BLaER1 (cell line): ENCODE measurements around the gene SFMBT2.

Experiments used
- H3K27ac ChIP-seq: shearing (Covaris generic); formaldehyde crosslinking; 2 replicates; pipeline ENCODE4 v1.8.1; 2022
- H3K27me3 ChIP-seq: shearing (Covaris generic); formaldehyde crosslinking; 2 replicates; pipeline ENCODE4 v1.8.1; 2022
- H3K36me3 ChIP-seq: shearing (Covaris generic); formaldehyde crosslinking; 2 replicates; pipeline ENCODE4 v1.8.1; 2022
- H3K4me1 ChIP-seq: shearing (Covaris generic); formaldehyde crosslinking; 2 replicates; pipeline ENCODE4 v1.8.1; 2022
- H3K4me2 ChIP-seq: shearing (Covaris generic); formaldehyde crosslinking; 2 replicates; pipeline ENCODE4 v1.8.1; 2022
- H3K4me3 ChIP-seq: shearing (Covaris generic); formaldehyde crosslinking; 2 replicates; pipeline ENCODE4 v1.8.1; 2022
- H3K9ac ChIP-seq: shearing (Covaris generic); formaldehyde crosslinking; 2 replicates; pipeline ENCODE4 v1.8.1; 2022
- H3K9me3 ChIP-seq: shearing (Covaris generic); formaldehyde crosslinking; 2 replicates; pipeline ENCODE4 v1.8.1; 2022
- H4K20me1 ChIP-seq: shearing (Covaris generic); formaldehyde crosslinking; 2 replicates; pipeline ENCODE4 v1.8.1; 2022
- Cebpa-rat ChIP-seq: shearing (Covaris generic); IDR thresholded peaks from 2 replicates; pipeline ENCODE4 v1.8.1; 2022

SFMBT2 gene

DNA sequence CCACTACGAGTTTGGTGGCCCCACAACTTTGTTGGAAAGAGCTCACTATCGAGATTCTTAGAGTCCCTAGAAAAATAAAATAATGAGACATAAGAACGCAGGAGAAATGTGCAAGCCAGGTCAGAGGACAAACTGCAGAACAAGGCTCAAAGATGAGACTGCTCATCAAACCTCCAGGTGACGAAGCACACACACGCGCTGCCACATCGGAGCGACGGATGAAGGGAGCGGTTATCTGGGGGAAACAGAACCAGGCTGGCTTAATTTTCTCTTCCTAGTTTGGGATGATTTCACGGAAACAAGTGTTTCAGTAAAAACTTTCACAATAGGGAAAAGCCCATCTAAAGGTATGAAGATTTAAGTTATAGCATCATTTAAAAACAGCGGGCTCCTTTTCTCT is 231.3 kb downstream of the SFMBT2 start:
- Histone ChIP-seq H3K27me3 (no peaks in the 10 kb centered on the region), H4K20me1 (no peaks in the 10 kb centered on the region), H3K4me3 (no peak overlapping the region), H3K4me2 (no peak overlapping the region), H3K27ac (no peak overlapping the region), H3K36me3 (peaks cover 97% of the 10 kb centered on the region), H3K9ac (no peak overlapping the region), H3K4me1 (peaks cover 5% of the 10 kb centered on the region), H3K9me3 (peaks cover 4% of the 10 kb centered on the region)
- TF ChIP-seq Cebpa-rat, result no peak

DNA sequence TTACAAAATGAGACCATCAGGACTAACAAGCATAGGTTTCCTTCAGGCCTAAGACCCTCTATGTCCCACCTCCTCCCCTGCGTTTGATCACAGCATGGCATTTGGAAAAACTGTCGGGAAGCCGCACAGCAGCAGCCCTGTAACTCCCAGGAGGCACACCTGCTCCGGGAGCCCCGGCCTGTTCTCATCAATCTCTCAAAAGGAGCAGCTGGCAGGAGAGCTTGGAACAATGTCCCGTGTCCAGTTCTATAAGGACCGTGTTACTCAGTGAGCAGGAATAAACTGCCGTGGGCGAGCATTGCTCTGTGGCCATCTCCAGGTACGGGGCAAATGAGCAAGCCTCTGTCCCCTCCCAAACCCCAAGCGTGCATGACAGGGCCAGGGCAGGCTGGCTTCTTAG is 236.9 kb downstream of the SFMBT2 start:
- no peak overlapping the region for H3K9ac ChIP-seq
- H3K4me3 ChIP-seq, result no peak overlapping the region
- no peaks in the 10 kb centered on the region for H4K20me1 ChIP-seq
- TF ChIP-seq Cebpa-rat, result no peak
- no peaks in the 10 kb centered on the region for H3K4me1 ChIP-seq
- H3K4me2 ChIP-seq, result no peak overlapping the region
- no peak overlapping the region for H3K27ac ChIP-seq
- H3K9me3 ChIP-seq, result no peaks in the 10 kb centered on the region
- H3K27me3 ChIP-seq, result no peaks in the 10 kb centered on the region
- H3K36me3 ChIP-seq, result peaks cover 100% of the 10 kb centered on the region

DNA sequence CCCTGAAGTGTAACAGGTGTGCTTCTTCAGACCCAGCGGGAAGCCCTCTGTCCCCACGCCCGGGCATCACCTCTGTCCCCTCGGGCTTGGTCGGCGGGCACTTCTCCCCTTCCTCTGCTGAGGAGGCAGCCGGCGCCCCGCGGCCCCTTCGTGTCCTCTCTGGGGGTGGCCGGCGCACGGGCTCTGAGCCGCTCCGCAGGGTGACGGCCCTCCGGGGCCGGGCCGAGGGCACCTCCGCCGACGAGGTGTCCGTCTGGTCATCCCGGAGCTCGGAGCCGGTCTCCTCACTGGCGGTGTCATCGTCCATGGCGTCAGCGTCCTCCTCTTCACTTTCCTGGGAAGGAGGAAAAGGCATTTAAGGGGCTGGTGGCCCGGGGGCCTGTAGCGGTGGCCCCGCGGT is 239.0 kb downstream of the SFMBT2 start:
- no peaks in the 10 kb centered on the region for H3K4me1 ChIP-seq
- no peaks in the 10 kb centered on the region for H3K9me3 ChIP-seq
- no peak for TF ChIP-seq Cebpa-rat

DNA sequence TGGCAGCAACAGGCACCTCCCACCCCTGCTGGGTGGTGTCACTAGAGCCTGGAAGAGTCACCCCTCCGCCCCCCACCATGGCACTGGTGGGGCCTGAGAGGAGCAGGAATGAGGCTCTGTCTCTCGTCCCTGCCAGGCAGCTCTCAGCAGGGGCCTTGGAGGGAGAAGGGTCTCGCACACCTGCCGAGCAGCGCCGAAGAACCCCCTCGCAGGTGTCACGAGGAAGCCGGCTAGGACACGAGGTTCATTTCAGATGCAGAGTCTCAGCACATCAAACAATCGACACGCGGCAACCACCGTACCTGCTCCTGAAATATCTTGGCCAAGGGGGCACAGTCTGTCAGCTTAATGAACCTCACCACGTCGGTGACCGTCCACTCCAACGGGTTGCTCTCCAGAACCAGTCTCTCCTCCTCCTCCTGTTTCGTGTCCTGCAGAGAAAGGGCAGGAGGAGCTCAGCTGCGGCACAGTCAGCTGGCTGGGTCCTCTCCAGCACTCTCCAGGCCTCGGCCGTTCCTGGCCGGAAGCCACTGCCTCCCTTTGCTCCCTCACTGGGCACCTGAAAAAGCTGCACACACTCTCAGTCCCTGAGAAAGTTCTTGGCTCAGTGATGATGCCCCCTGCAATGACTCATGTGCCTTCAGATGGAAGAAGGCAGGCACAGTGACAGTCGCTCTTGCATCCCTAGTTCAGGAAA is 240.1 kb downstream of the SFMBT2 start:
- Histone ChIP-seq H3K4me2 (no peak overlapping the region), H3K27me3 (no peaks in the 10 kb centered on the region), H3K4me3 (no peak overlapping the region), H3K9ac (no peak overlapping the region), H3K9me3 (no peaks in the 10 kb centered on the region), H3K27ac (no peak overlapping the region), H4K20me1 (no peaks in the 10 kb centered on the region), H3K4me1 (no peaks in the 10 kb centered on the region), H3K36me3 (peaks cover 100% of the 10 kb centered on the region)
- no peak for TF ChIP-seq Cebpa-rat

More for the DNA sequence above, 239.0 kb downstream of the SFMBT2 start:
- Histone ChIP-seq H3K4me2 (no peak overlapping the region), H3K4me3 (no peak overlapping the region), H3K9ac (no peak overlapping the region), H3K36me3 (peaks cover 100% of the 10 kb centered on the region), H3K27ac (no peak overlapping the region), H3K27me3 (no peaks in the 10 kb centered on the region), H4K20me1 (no peaks in the 10 kb centered on the region)

DNA sequence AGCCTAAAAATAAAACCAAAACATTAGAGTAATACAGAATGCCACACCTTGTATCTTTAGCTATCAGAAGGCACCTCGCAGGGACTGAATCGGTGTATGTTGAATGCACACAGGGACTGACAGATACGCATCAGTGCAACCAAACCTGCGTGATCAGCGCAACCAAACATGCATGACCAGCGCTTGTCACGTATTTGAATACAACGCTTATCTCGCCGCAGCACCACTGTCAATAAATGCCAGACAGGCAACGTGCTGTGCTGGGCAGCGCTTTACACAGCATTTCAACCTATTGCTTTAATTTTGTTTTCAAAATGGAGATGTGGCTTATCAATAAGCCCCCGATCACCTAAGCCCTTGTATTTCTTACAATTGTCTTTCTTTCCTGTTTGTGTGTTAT is 242.4 kb downstream of the SFMBT2 start:
- Histone ChIP-seq H3K27ac (no peak overlapping the region), H3K4me3 (no peak overlapping the region), H3K36me3 (peaks cover 100% of the 10 kb centered on the region), H3K9me3 (no peaks in the 10 kb centered on the region), H3K4me2 (no peak overlapping the region), H3K9ac (no peak overlapping the region), H3K27me3 (no peaks in the 10 kb centered on the region), H4K20me1 (no peaks in the 10 kb centered on the region), H3K4me1 (no peaks in the 10 kb centered on the region)
- no peak for TF ChIP-seq Cebpa-rat

DNA sequence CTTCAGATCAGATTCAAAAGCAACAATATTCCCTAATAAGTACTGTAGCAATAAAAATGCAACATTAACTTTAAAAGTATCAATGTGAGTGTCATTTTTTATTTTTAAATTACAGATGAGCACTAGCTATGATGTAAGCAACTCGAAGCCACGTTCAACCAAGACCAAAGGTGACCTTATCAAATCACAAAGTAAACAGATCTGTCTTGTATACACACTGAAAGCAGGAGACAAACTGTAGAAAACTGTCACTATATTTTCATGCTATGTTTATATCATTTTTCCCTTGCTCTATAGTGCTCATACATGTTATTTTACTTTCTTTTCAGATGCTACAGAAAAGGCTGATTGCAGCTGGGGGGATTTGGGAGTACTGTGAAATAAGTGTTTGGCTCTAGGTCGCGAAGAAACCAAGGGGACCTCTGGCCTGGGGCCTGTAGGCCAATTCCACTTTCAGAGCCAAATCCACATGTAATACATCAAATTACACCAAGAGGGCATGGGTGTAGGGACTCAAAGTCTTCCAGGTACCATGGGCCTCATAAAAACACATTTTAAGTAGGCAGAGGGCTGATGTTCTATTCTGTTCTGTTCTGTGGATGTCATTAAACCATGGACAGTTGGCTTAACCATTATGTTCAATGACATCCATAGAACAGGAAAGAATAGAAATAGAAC is 245.2 kb downstream of the SFMBT2 start:
- H4K20me1 ChIP-seq, result no peaks in the 10 kb centered on the region
- H3K4me3 ChIP-seq, result no peak overlapping the region
- no peak overlapping the region for H3K9ac ChIP-seq
- no peaks in the 10 kb centered on the region for H3K9me3 ChIP-seq
- no peak overlapping the region for H3K4me2 ChIP-seq
- TF ChIP-seq Cebpa-rat, result no peak
- no peaks in the 10 kb centered on the region for H3K27me3 ChIP-seq
- H3K27ac ChIP-seq, result no peak overlapping the region
- H3K36me3 ChIP-seq, result peaks cover 100% of the 10 kb centered on the region
- H3K4me1 ChIP-seq, result peaks cover 6% of the 10 kb centered on the region

DNA sequence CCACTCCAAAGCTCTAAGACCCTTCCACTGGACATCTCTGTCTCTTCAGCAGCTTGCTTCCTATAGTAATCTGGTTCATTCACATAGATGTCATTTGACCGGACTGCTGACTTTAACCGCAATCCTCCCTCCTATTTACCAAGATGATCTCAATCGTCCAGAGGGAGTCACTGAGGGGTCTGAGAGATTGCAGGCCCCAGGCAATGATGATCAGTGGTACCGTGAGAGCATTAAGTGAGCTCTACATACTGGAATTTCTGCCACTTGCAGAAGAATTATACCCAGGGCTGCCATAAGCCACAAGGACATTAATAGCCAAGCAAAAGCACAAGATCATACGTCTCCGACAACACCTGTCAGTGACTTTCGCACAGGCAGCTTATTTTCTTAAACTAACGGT is 245.9 kb downstream of the SFMBT2 start:
- Histone ChIP-seq H3K27ac (no peak overlapping the region), H3K9ac (no peak overlapping the region), H3K9me3 (no peaks in the 10 kb centered on the region), H3K4me3 (no peak overlapping the region), H3K36me3 (peaks cover 100% of the 10 kb centered on the region), H3K27me3 (no peaks in the 10 kb centered on the region), H3K4me1 (peaks cover 13% of the 10 kb centered on the region), H4K20me1 (no peaks in the 10 kb centered on the region), H3K4me2 (no peak overlapping the region)
- TF ChIP-seq Cebpa-rat, result no peak

DNA sequence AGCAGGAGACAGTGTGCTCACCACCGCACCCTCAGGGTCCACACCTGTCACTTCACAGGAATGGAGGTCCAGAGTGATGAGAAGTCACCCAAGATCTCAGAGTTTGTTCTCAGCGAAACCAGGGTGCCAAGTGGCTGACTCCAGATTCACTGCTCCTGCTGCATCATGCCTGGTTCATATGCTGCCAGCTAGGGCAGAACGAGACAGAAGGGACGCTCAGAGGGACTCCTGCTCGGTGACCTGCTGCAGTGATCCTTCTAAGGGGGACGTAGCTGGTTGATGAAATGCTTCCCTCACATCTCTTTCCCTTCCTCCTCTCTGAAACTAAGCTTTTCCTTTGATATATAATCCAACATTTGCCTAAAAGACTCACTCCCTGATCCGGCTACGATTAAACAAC is 248.5 kb downstream of the SFMBT2 start:
- Histone ChIP-seq H3K27ac (peak overlapping the region; percentile 55), H3K4me3 (no peak overlapping the region), H3K4me1 (peaks cover 37% of the 10 kb centered on the region), H3K9ac (no peak overlapping the region), H3K9me3 (no peaks in the 10 kb centered on the region), H4K20me1 (no peaks in the 10 kb centered on the region), H3K4me2 (no peak overlapping the region), H3K27me3 (no peaks in the 10 kb centered on the region), H3K36me3 (peaks cover 88% of the 10 kb centered on the region)
- TF ChIP-seq Cebpa-rat, result no peak

DNA sequence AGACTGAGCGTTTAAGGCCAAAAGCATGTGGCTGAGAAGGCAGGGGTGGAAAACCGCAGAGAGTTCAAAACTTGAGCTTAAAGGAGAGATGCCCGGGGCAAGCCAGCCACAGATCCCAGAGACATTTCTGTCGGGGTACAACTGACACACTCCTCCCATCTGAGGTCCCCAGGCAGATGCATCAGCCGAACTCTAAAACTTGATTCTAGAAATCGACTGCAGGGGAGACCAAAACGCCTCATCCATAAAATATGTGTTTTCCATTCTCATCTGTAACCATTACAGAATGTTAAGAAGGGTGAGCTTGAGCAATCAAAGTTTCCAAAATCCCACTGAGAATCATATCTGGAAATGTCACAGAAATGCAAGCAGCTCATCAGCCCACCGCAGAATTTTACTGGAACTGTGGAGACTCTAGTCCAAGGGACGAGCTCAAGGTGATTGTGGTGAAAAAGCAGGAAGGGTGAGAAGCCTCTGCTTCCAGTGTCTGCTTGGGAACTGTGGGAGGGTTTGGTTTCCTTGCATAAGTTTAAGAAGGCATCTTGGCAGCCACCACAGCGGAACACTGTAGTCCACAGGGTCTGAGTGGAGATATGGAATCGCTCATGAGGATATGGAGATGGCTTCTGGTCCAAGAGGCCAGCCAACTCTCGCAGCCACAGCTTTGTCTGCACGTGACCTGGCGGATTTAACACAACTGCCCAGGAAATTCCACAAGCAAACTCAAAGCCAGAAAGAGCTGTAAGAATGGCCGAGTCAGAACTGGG is 249.2 kb downstream of the SFMBT2 start:
- peaks cover 82% of the 10 kb centered on the region for H3K36me3 ChIP-seq
- no peak for TF ChIP-seq Cebpa-rat

DNA sequence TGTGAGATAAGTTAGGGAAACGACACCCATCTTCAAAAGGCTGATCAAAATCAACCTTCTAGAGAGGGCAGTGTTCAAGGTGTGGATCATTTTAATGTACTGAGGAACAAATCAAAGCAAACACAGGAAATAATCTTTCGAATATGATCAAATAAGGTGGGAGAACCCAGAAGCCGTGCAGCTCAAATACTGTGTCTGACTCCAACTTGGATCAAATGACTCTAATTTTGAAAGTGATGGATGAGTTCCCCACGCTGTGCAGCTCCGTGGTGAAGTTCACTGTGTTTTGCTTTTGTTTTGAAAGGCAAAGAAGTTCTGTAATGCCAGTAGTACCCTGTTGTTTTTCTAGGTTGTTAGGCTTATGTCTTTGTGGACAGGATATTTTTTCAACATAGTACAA is 250.9 kb downstream of the SFMBT2 start:
- Histone ChIP-seq H4K20me1 (no peaks in the 10 kb centered on the region), H3K27me3 (no peaks in the 10 kb centered on the region), H3K9me3 (no peaks in the 10 kb centered on the region), H3K4me1 (peaks cover 50% of the 10 kb centered on the region), H3K4me3 (no peak overlapping the region), H3K9ac (no peak overlapping the region), H3K4me2 (peak overlapping the region; percentile 64), H3K27ac (peak overlapping the region; percentile 55), H3K36me3 (peaks cover 76% of the 10 kb centered on the region)
- no peak for TF ChIP-seq Cebpa-rat

More for the DNA sequence above, 249.2 kb downstream of the SFMBT2 start:
- no peak overlapping the region for H3K4me3 ChIP-seq
- no peaks in the 10 kb centered on the region for H3K9me3 ChIP-seq
- peak overlapping the region; percentile 55; the same call in 1 of the 2 replicates for H3K27ac ChIP-seq
- peaks cover 44% of the 10 kb centered on the region for H3K4me1 ChIP-seq
- no peaks in the 10 kb centered on the region for H3K27me3 ChIP-seq
- no peak overlapping the region for H3K4me2 ChIP-seq
- no peak overlapping the region for H3K9ac ChIP-seq
- no peaks in the 10 kb centered on the region for H4K20me1 ChIP-seq
